H9 (cell line): Measurements from ENCODE around the gene L3HYPDH. TPM values are rescaled to one million over a fixed set of nuclear protein-coding genes. Genes with fewer than 3 reads are reported as not detected.

ENCODE experiments used
- DNase-seq: peaks from one replicate; pipeline ENCODE4 v3.0.0-alpha.2; 2017
- H2AFZ ChIP-seq: one replicate; pipeline ENCODE4 v1.6.1; 2013; ENCODE audit warnings: mild to moderate bottlenecking, low read length, control low read depth, moderate library complexity
- H2AK5ac ChIP-seq: 2 replicates; pipeline ENCODE4 v1.6.1; 2013; ENCODE audit warnings: low read length, control low read depth, mixed read lengths; ENCODE audit not compliant: insufficient read length
- H2BK120ac ChIP-seq: one replicate; pipeline ENCODE4 v1.6.1; 2013; ENCODE audit warnings: low read depth, mild to moderate bottlenecking, low read length, control low read depth, inconsistent platforms; ENCODE audit not compliant: poor library complexity, severe bottlenecking
- H2BK12ac ChIP-seq: 2 replicates; pipeline ENCODE4 v1.6.1; 2013; ENCODE audit warnings: low read length, control low read depth, mixed read lengths, low read depth; ENCODE audit not compliant: insufficient read length
- H2BK15ac ChIP-seq: 2 replicates; pipeline ENCODE4 v1.6.1; 2013; ENCODE audit warnings: low read depth, low read length, control low read depth
- H2BK20ac ChIP-seq: one replicate; pipeline ENCODE4 v1.6.1; 2013; ENCODE audit warnings: low read depth, mild to moderate bottlenecking, low read length, control low read depth, inconsistent platforms; ENCODE audit not compliant: poor library complexity, severe bottlenecking
- H2BK5ac ChIP-seq: 2 replicates; pipeline ENCODE4 v1.6.1; 2013; ENCODE audit warnings: low read length, control low read depth, mixed read lengths; ENCODE audit not compliant: insufficient read length
- H3K14ac ChIP-seq: 2 replicates; pipeline ENCODE4 v1.6.1; 2013; ENCODE audit warnings: low read length, control low read depth; ENCODE audit not compliant: insufficient read depth
- H3K18ac ChIP-seq: 2 replicates; pipeline ENCODE4 v1.6.1; 2013; ENCODE audit warnings: low read depth, mild to moderate bottlenecking, mixed read lengths, low read length, control low read depth; ENCODE audit not compliant: insufficient read length
- H3K23ac ChIP-seq: 2 replicates; pipeline ENCODE4 v1.6.1; 2013; ENCODE audit warnings: low read length, control low read depth, mixed read lengths, low read depth; ENCODE audit not compliant: insufficient read length
- H3K23me2 ChIP-seq: 2 replicates; pipeline ENCODE4 v1.6.1; 2013; ENCODE audit warnings: low read depth, mild to moderate bottlenecking, mixed read lengths, low read length, control low read depth; ENCODE audit not compliant: insufficient read length, poor library complexity, severe bottlenecking
- H3K27ac ChIP-seq: 2 replicates; pipeline ENCODE4 v1.5.1; 2013; ENCODE audit warnings: low read length, control low read depth, mixed read lengths, low read depth; ENCODE audit not compliant: insufficient read length
- H3K27me3 ChIP-seq: 2 replicates; pipeline ENCODE4 v1.6.1; 2013; ENCODE audit warnings: low read length, control low read depth, inconsistent platforms; ENCODE audit not compliant: insufficient read depth
- H3K4ac ChIP-seq: 2 replicates; pipeline ENCODE4 v1.6.1; 2013; ENCODE audit warnings: low read depth, mild to moderate bottlenecking, control low read depth, inconsistent platforms, low read length, moderate library complexity
- H3K4me1 ChIP-seq: 2 replicates; pipeline ENCODE4 v1.6.1; 2013; ENCODE audit warnings: low read length, control low read depth, inconsistent platforms; ENCODE audit not compliant: insufficient read depth
- H3K4me2 ChIP-seq: 2 replicates; pipeline ENCODE4 v1.6.1; 2013; ENCODE audit warnings: low read length, control low read depth, mixed read lengths; ENCODE audit not compliant: insufficient read length, insufficient read depth
- H3K56ac ChIP-seq: 2 replicates; pipeline ENCODE4 v1.6.1; 2013; ENCODE audit warnings: low read depth, mild to moderate bottlenecking, mixed read lengths, low read length, control low read depth; ENCODE audit not compliant: insufficient read length
- H3K79me1 ChIP-seq: 2 replicates; pipeline ENCODE4 v1.6.1; 2013; ENCODE audit warnings: low read depth, mild to moderate bottlenecking, moderate library complexity, low read length, control low read depth, inconsistent platforms; ENCODE audit not compliant: insufficient read depth, poor library complexity, severe bottlenecking
- H3K79me2 ChIP-seq: 2 replicates; pipeline ENCODE4 v1.6.1; 2013; ENCODE audit warnings: low read length, control low read depth, inconsistent platforms; ENCODE audit not compliant: insufficient read depth
- H3K9ac ChIP-seq: 2 replicates; pipeline ENCODE4 v1.6.1; 2013; ENCODE audit warnings: low read length, control low read depth, mixed read lengths; ENCODE audit not compliant: insufficient read length; ENCODE audit errors: extremely low read depth
- H3K9me3 ChIP-seq: one replicate; pipeline ENCODE4 v1.6.1; 2013; ENCODE audit warnings: low read depth, low read length, inconsistent platforms; ENCODE audit not compliant: control insufficient read depth
- H3T11ph ChIP-seq: one replicate; pipeline ENCODE4 v1.6.1; 2013; ENCODE audit warnings: mild to moderate bottlenecking, low read length, control low read depth, inconsistent platforms
- H4K20me1 ChIP-seq: one replicate; pipeline ENCODE4 v1.6.1; 2013; ENCODE audit not compliant: control insufficient read depth, insufficient read length, insufficient read depth
- H4K5ac ChIP-seq: 2 replicates; pipeline ENCODE4 v1.6.1; 2013; ENCODE audit warnings: low read depth, mild to moderate bottlenecking, mixed read lengths, low read length, control low read depth; ENCODE audit not compliant: insufficient read length
- H4K8ac ChIP-seq: replicated peaks from 2 replicates; pipeline ENCODE4 v1.6.1; 2013; ENCODE audit warnings: low read length, control low read depth, mixed read lengths, low read depth; ENCODE audit not compliant: insufficient read length
- H4K91ac ChIP-seq: 2 replicates; pipeline ENCODE4 v1.6.1; 2013; ENCODE audit warnings: low read depth, mild to moderate bottlenecking, moderate library complexity, mixed read lengths, low read length, control low read depth; ENCODE audit not compliant: insufficient read length
- H3K27ac Mint-ChIP-seq, 3 experiments: 2 replicates in 2 of 3; 3 replicates in 1 of 3; pipeline ENCODE4 v1.8.0; 2020 to 2021; ENCODE audit warnings: mixed read lengths in 3 of 3, mild to moderate bottlenecking in 1 of 3, moderate library complexity in 1 of 3
- H3K27me3 Mint-ChIP-seq: 2 replicates; pipeline ENCODE4 v1.8.0; 2021; ENCODE audit warnings: low read depth, mild to moderate bottlenecking, moderate library complexity, mixed read lengths
- H3K36me3 Mint-ChIP-seq, 3 experiments: 2 replicates in 2 of 3; 3 replicates in 1 of 3; pipeline ENCODE4 v1.8.0; 2020 to 2021; ENCODE audit warnings: low read depth in 3 of 3, mixed read lengths in 3 of 3; ENCODE audit not compliant: insufficient read depth in 1 of 3
- H3K4me1 Mint-ChIP-seq, 2 experiments: 2 replicates each; pipeline ENCODE4 v1.8.0; 2020; ENCODE audit warnings: mixed read lengths in 2 of 2
- H3K4me3 Mint-ChIP-seq, 2 experiments: 2 replicates in 1 of 2; 3 replicates in 1 of 2; pipeline ENCODE4 v1.8.0; 2020 to 2021; ENCODE audit warnings: mild to moderate bottlenecking in 2 of 2, mixed read lengths in 2 of 2, moderate library complexity in 1 of 2
- H3K9me3 Mint-ChIP-seq, 2 experiments: 2 replicates in 1 of 2; 3 replicates in 1 of 2; pipeline ENCODE4 v1.8.0; 2020; ENCODE audit warnings: mild to moderate bottlenecking in 2 of 2, mixed read lengths in 2 of 2, moderate library complexity in 1 of 2
- CTCF ChIP-seq: fragments of 200-600 bp; sonication (generic); conservative IDR thresholded peaks from 3 replicates; pipeline ENCODE4 v1.8.0; 2021; ENCODE audit warnings: antibody characterized with exemption, mild to moderate bottlenecking
- WGBS: extraction: QIAGEN DNeasy Blood & Tissue Kit; methylation state at CpG from one replicate; pipeline ENCODE4 v1.1.7; 2013; ENCODE audit warnings: missing lambda C conversion rate, low lambda C conversion rate, mixed read lengths; ENCODE audit not compliant: insufficient read length; ENCODE audit errors: extremely low coverage; 5-methylcytosine and 5-hydroxymethylcytosine counted together
- total RNA-seq: library from RNA; stranded (reverse); gene quantifications from 2 replicates; pipeline ENCODE4 v1.2.1, GENCODE V29; 2021

L3HYPDH gene
- total RNA-seq, 1 experiment from 2014 or later: 15.7 TPM

DNA sequence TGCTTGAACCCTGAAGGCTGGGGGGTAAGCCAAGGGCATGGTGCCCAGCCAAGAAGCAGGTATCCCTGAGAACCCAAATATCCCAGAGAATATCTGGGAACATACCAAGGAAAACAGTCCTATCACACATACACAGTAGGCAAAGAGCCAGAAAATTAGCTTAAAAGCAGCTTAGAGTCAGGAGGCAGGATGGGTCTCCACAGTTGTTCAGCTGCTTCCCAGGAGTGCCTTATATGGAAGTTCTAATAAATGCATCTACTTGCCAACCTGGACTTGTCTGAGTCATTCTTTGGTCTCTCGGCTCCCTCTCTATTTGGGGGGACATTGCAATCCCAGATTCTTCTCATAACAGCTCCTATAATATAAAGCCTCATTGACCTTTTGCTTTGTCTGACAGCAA, 10.0 kb downstream of the L3HYPDH start:
- Histone ChIP-seq H4K20me1 (no peaks in the 10 kb centered on the region), H3K18ac (no peak overlapping the region), H3K79me2 (no peaks in the 10 kb centered on the region), H3K4me2 (no peak overlapping the region), H3T11ph (no peak overlapping the region), H2BK15ac (no peak overlapping the region), H2BK12ac (no peak overlapping the region), H3K4ac (no peak overlapping the region), H2AK5ac (no peak overlapping the region), H3K27me3 (no peaks in the 10 kb centered on the region), H4K5ac (no peak overlapping the region), H4K8ac (no peak overlapping the region), H3K14ac (no peak overlapping the region), H3K23me2 (no peaks in the 10 kb centered on the region), H3K9ac (no peak overlapping the region), H3K23ac (no peak overlapping the region), H3K4me1 (no peaks in the 10 kb centered on the region), H2BK20ac (no peak overlapping the region), H2BK120ac (no peak overlapping the region), H3K9me3 (no peaks in the 10 kb centered on the region), H3K79me1 (no peaks in the 10 kb centered on the region), H3K27ac (no peak overlapping the region), H3K56ac (no peak overlapping the region), H2AFZ (no peak overlapping the region), H2BK5ac (no peak overlapping the region), H4K91ac (no peak overlapping the region)
- TF ChIP-seq CTCF: no peak
- Mint-ChIP-seq H3K27ac (no peak overlapping the region), H3K36me3 (peaks cover 8 to 35% (median 24%) of the 10 kb centered on the region in 3 experiments; a peak in 5 of 7 replicates), H3K4me3 (no peak overlapping the region), H3K27me3 (no peaks in the 10 kb centered on the region), H3K4me1 (no peaks in the 10 kb centered on the region), H3K9me3 (no peaks in the 10 kb centered on the region)
- no peak for DNase-seq
- no CpG with 5 or more reads among the region's 1 CpG for WGBS
